Left lung (tissue), 10 donors: ENCODE data around the gene WNT5A. TPM values are rescaled to one million over a fixed set of nuclear protein-coding genes. Genes with fewer than 3 reads are reported as not detected.
"Not testable (repeated sequence)": the region's sequence is repeated elsewhere in the genome, so short reads cannot be mapped to it uniquely, and the experiment has no call there.

Source experiments
- ATAC-seq: fragments of 200-7000 bp; cut with Tn5 transposase; one replicate; pipeline ENCODE4 v1.9.1; 2020; ENCODE audit warnings: moderate library complexity
- DNase-seq, 4 donors: peaks; one replicate each; pipeline ENCODE4 v3.0.0-alpha.2; 2013 to 2020
- H3K27ac ChIP-seq, 2 donors: fragments of 200-600 bp; sonication (generic) in 1 of 2; one replicate each; pipeline versions ENCODE4 v1.5.0 to v1.8.0; 2020 to 2021
- H3K27me3 ChIP-seq, 2 donors: fragments of 200-600 bp; sonication (generic) in 1 of 2; one replicate each; pipeline versions ENCODE4 v1.5.0 to v1.8.0; 2020 to 2021
- H3K36me3 ChIP-seq, 2 donors: fragments of 200-600 bp; sonication (generic) in 1 of 2; one replicate each; pipeline versions ENCODE4 v1.5.0 to v1.8.0; 2020 to 2021
- H3K4me1 ChIP-seq, 2 donors: fragments of 200-600 bp; one replicate each; pipeline ENCODE4 v1.8.0; 2021
- H3K4me3 ChIP-seq, 2 donors: fragments of 200-600 bp; sonication (generic) in 1 of 2; one replicate each; pipeline versions ENCODE4 v1.5.0 to v1.8.0; 2020 to 2021; ENCODE audit warnings: mild to moderate bottlenecking in 1 of 2
- H3K9me3 ChIP-seq, 2 donors: fragments of 200-600 bp; sonication (generic) in 1 of 2; one replicate each; pipeline versions ENCODE4 v1.5.0 to v1.8.0; 2020 to 2021
- CTCF ChIP-seq, 2 donors: fragments of 200-600 bp; sonication (generic) in 1 of 2; IDR thresholded peaks; one replicate each; pipeline versions ENCODE4 v1.5.0 to v1.8.0; 2021; ENCODE audit warnings: antibody characterized with exemption in 2 of 2
- intact Hi-C, 2 donors: fragments of 100-400 bp; cut with DNase I; formaldehyde crosslinking; loops; one replicate each; pipeline versions ENCODE4 v1.11.2 to v1.14.2; 2022
- polyA plus RNA-seq, 6 donors: library from polyadenylated mRNA; unstranded; fragments of 120-200 nt; gene quantifications; one replicate each; pipeline ENCODE4 v1.2.1, GENCODE V29; 2013; ENCODE audit not compliant: insufficient read length in 6 of 6
- total RNA-seq, 2 donors: library from RNA; stranded (reverse); fragmentation: NEBNext Ultra II Directional; extraction: Animal tissue kit (Norgen Biotek cat#: 25700); gene quantifications; one replicate each; pipeline ENCODE4 v1.2.1, GENCODE V29; 2021
- donor health status: DM: no; HTN: yes; CAD: no.
- donor health status: DM: no; HTN: no; CAD: no.

The WNT5A gene
- total and polyA plus RNA-seq, 8 donors, result 11.1 to 27.0 (median 19.2) TPM

- Histone ChIP-seq H3K4me3 (no peak overlapping the region), H3K27ac (no peak overlapping the region), H3K9me3 (no peaks in the 10 kb centered on the region), H3K4me1 (no peaks in the 10 kb centered on the region), H3K27me3 (peaks cover 0 to 3% of the 10 kb centered on the region in 2 donors), H3K36me3 (no peaks in the 10 kb centered on the region)
- no peak for TF ChIP-seq CTCF (IDR thresholded peaks at IDR 0.05)
- intact Hi-C loops, result no loop called here
- no peak for ATAC-seq
- DNase-seq, result no peak
Observed at GRCh38 chr3:55507808-55508207, 20.7 kb upstream of the WNT5A start.

GRCh38 chr3:55505776-55506175, 18.7 kb upstream of the WNT5A start:
- ATAC-seq (no peak), DNase-seq (no peak)
- Histone ChIP-seq H3K4me3 (no peak overlapping the region), H3K4me1 (no peaks in the 10 kb centered on the region), H3K9me3 (no peaks in the 10 kb centered on the region), H3K36me3 (no peaks in the 10 kb centered on the region), H3K27me3 (no peaks in the 10 kb centered on the region), H3K27ac (no peak overlapping the region)
- TF ChIP-seq CTCF (IDR thresholded peaks at IDR 0.05), result no peak
- intact Hi-C loops, result no loop called here

GRCh38 chr3:55505102-55505501, 18.0 kb upstream of the WNT5A start:
- H3K4me1 ChIP-seq, H3K27me3 ChIP-seq, DNase-seq, H3K9me3 ChIP-seq, intact Hi-C loops, H3K27ac ChIP-seq, H3K36me3 ChIP-seq, H3K4me3 ChIP-seq, ATAC-seq: not testable (repeated sequence)
- peak in 1 of 2 donors; percentile 11 for TF ChIP-seq CTCF (IDR thresholded peaks at IDR 0.05)

- Histone ChIP-seq H3K27me3 (peaks cover 0 to 5% of the 10 kb centered on the region in 2 donors), H3K36me3 (no peaks in the 10 kb centered on the region), H3K9me3 (no peaks in the 10 kb centered on the region), H3K27ac (no peak overlapping the region), H3K4me1 (no peaks in the 10 kb centered on the region), H3K4me3 (no peak overlapping the region)
- no peak for TF ChIP-seq CTCF (IDR thresholded peaks at IDR 0.05)
- DNase-seq (no peak), ATAC-seq (no peak)
- intact Hi-C loops, result no loop called here
Observed at GRCh38 chr3:55501905-55502304, 14.8 kb upstream of the WNT5A start.

- H3K4me3 ChIP-seq, result no peak overlapping the region
- H3K27me3 ChIP-seq, result peaks cover 0 to 5% of the 10 kb centered on the region in 2 donors
- H3K9me3 ChIP-seq, result no peaks in the 10 kb centered on the region
- intact Hi-C loops, result no loop called here
- no peak for TF ChIP-seq CTCF (IDR thresholded peaks at IDR 0.05)
- no peaks in the 10 kb centered on the region for H3K36me3 ChIP-seq
- DNase-seq (no peak), ATAC-seq (no peak)
- H3K4me1 ChIP-seq, result no peaks in the 10 kb centered on the region
- no peak overlapping the region for H3K27ac ChIP-seq
Observed at GRCh38 chr3:55500555-55501330, 13.6 kb upstream of the WNT5A start.
